ENCODE results near the gene CARM1.

DNA sequence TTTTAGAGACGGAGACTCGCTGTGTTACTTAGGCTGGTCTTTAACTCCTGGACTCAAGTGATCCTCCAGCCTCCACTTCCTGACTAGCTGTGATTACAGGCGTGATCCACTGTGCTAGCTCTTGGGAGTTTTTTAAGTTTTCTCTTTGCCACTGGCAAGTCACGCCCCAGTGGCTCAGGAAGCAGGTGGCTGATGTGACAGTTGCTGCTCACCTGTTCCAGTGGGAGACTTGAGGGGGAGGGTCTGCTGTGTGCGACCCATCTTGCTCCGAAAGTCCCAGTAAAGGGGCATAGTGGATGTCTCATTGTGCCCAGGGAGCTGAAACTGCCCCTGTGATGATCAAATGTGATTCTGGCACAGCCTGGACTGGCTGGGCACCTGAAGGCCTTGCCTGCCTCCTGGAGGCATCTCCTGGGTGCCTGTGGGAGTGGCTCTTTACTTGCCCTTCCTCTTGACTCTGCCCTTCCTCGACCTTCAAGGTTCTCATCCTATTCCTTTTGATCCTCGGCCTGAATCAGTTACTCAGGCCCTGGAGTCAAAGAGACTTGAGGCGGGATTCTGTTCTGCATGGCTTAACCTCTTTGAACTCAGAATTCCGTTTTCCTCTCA lies 97.3 kb downstream of the CARM1 start:
- TF ChIP-seq RAD21 (conservative IDR thresholded peaks at IDR 0.05) (no peak), EZH2 (IDR thresholded peaks at IDR 0.05; ENCODE audit: borderline replicate concordance, insufficient read depth, low read length, poor library complexity, severe bottlenecking) (no peak), EP300 (conservative IDR thresholded peaks at IDR 0.05; ENCODE audit: poor library complexity, severe bottlenecking) (no peak), POLR2AphosphoS5 (IDR thresholded peaks at IDR 0.05) (no peak), REST (IDR thresholded peaks at IDR 0.05; ENCODE audit: borderline replicate concordance) (no peak), MXI1 (conservative IDR thresholded peaks at IDR 0.05; ENCODE audit: poor library complexity, severe bottlenecking) (no peak), TAF1 (IDR thresholded peaks at IDR 0.05; ENCODE audit: low read depth) (no peak), SMC3 (conservative IDR thresholded peaks at IDR 0.05; ENCODE audit: poor library complexity) (no peak)
- TF ChIP-seq, protein P1, sequence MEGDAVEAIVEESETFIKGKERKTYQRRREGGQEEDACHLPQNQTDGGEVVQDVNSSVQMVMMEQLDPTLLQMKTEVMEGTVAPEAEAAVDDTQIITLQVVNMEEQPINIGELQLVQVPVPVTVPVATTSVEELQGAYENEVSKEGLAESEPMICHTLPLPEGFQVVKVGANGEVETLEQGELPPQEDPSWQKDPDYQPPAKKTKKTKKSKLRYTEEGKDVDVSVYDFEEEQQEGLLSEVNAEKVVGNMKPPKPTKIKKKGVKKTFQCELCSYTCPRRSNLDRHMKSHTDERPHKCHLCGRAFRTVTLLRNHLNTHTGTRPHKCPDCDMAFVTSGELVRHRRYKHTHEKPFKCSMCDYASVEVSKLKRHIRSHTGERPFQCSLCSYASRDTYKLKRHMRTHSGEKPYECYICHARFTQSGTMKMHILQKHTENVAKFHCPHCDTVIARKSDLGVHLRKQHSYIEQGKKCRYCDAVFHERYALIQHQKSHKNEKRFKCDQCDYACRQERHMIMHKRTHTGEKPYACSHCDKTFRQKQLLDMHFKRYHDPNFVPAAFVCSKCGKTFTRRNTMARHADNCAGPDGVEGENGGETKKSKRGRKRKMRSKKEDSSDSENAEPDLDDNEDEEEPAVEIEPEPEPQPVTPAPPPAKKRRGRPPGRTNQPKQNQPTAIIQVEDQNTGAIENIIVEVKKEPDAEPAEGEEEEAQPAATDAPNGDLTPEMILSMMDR (IDR thresholded peaks at IDR 0.05; ENCODE audit: poor library complexity, severe bottlenecking), result no peak

Measured in neural cell (in vitro differentiated cells).